HepG2 (cell line): ENCODE data around the gene SNAI3. TPM values are rescaled to one million over a fixed set of nuclear protein-coding genes. Genes with fewer than 3 reads are reported as not detected.
A peak's percentile ranks its signal among the peaks of the same experiment; 100 is the strongest.

Experiments used
- ERF ChIP-seq: IDR thresholded peaks from 2 replicates; pipeline ENCODE4 v1.6.1; 2018; ENCODE audit warnings: missing biosample characterization, missing genetic modification reagents
- EZH2 ChIP-seq: conservative IDR thresholded peaks from 2 replicates; pipeline ENCODE4 v1.6.1; 2012; ENCODE audit warnings: mild to moderate bottlenecking, low read depth, low read length, moderate library complexity
- GZF1 ChIP-seq: sonication (generic); formaldehyde crosslinking; IDR thresholded peaks from 2 replicates; pipeline ENCODE4 v1.5.1; 2020; ENCODE audit warnings: mild to moderate bottlenecking, missing genetic modification reagents
- HDAC2 ChIP-seq: sonication (generic); formaldehyde crosslinking; IDR thresholded peaks from 2 replicates; pipeline ENCODE4 v1.4.0; 2020; ENCODE audit warnings: missing genetic modification reagents
- HNRNPLL ChIP-seq: fragments of 200-400 bp; formaldehyde crosslinking; IDR thresholded peaks from 2 replicates; pipeline ENCODE4 v1.6.1; 2017; ENCODE audit warnings: mild to moderate bottlenecking, low read depth, low read length; ENCODE audit not compliant: poor library complexity, severe bottlenecking
- TSC22D2 ChIP-seq: sonication (generic); formaldehyde crosslinking; IDR thresholded peaks from 2 replicates; pipeline ENCODE4 v1.5.1; 2020; ENCODE audit warnings: missing genetic modification reagents, mild to moderate bottlenecking, borderline replicate concordance
- ZFP1 ChIP-seq: IDR thresholded peaks from 2 replicates; pipeline ENCODE4 v1.6.1; 2016
- ZFP36 ChIP-seq: fragments of 150-350 bp; IDR thresholded peaks from 2 replicates; pipeline ENCODE4 v1.6.1; 2018; ENCODE audit warnings: borderline replicate concordance, low read length, low read depth; ENCODE audit not compliant: partially characterized antibody
- ZNF747 ChIP-seq: sonication (generic); formaldehyde crosslinking; IDR thresholded peaks from 2 replicates; pipeline ENCODE4 v1.8.1; 2023; ENCODE audit warnings: missing genetic modification reagents, mild to moderate bottlenecking, borderline replicate concordance
- ZNF766 ChIP-seq: sonication (generic); formaldehyde crosslinking; IDR thresholded peaks from 2 replicates; pipeline ENCODE4 v1.5.0; 2020; ENCODE audit warnings: missing genetic modification reagents, borderline replicate concordance
- ZSCAN25 ChIP-seq: sonication (generic); formaldehyde crosslinking; IDR thresholded peaks from 2 replicates; pipeline ENCODE4 v1.8.0; 2022; ENCODE audit warnings: mild to moderate bottlenecking, missing genetic modification reagents
- polyA plus RNA-seq, 8 experiments: library from polyadenylated mRNA; depleted of rRNA in 3 of 8; stranded (reverse) in 7 of 8; unstranded in 1 of 8; fragments of >200 nt; fragmentation: Illumina TruSeq in 4 of 8; extraction: Trizol in 4 of 8; gene quantifications; 2 replicates each; pipeline versions ENCODE4 v1.2.1 to v1.2.3, GENCODE V29; 2011 to 2016; ENCODE audit warnings: low read depth in 4 of 8, missing spikeins in 1 of 8, mixed read lengths in 1 of 8; ENCODE audit not compliant: insufficient read depth in 1 of 8
- total RNA-seq, 5 experiments: library from RNA; depleted of rRNA; stranded (reverse); fragments of >200 nt; fragmentation: Illumina TruSeq; extraction: Trizol; gene quantifications; 2 replicates each; pipeline ENCODE4 v1.2.3, GENCODE V29; 2016; ENCODE audit warnings: low read depth in 1 of 5
- TF ChIP-seq, protein P1 (sequence below): sonication (generic); formaldehyde crosslinking; IDR thresholded peaks from 2 replicates; pipeline ENCODE4 v1.4.0; 2020; ENCODE audit warnings: missing genetic modification reagents
- TF ChIP-seq, protein P2 (sequence below): sonication (generic); formaldehyde crosslinking; IDR thresholded peaks from 2 replicates; pipeline ENCODE4 v1.4.0; 2020; ENCODE audit warnings: mild to moderate bottlenecking, missing genetic modification reagents
- TF ChIP-seq, protein P3 (sequence below): sonication (generic); formaldehyde crosslinking; IDR thresholded peaks from 2 replicates; pipeline ENCODE4 v1.4.0; 2020; ENCODE audit warnings: missing genetic modification reagents
- TF ChIP-seq, protein P4 (sequence below): sonication (generic); formaldehyde crosslinking; conservative IDR thresholded peaks from 2 replicates; pipeline ENCODE4 v1.8.0; 2022; ENCODE audit warnings: missing genetic modification reagents
- TF ChIP-seq, protein P5 (sequence below): sonication (generic); formaldehyde crosslinking; IDR thresholded peaks from 2 replicates; pipeline ENCODE4 v1.4.0; 2020; ENCODE audit warnings: missing genetic modification reagents
- TF ChIP-seq, protein P6 (sequence below): sonication (generic); formaldehyde crosslinking; IDR thresholded peaks from 2 replicates; pipeline ENCODE4 v1.4.0; 2020; ENCODE audit warnings: low read depth, mild to moderate bottlenecking, missing genetic modification reagents

The SNAI3 gene
- total and polyA plus RNA-seq, 2 of the 13 experiments (the other 11 are each of a cell fraction or from before 2014, with no cell fraction given), result 0.09 to 0.18 TPM

DNA sequence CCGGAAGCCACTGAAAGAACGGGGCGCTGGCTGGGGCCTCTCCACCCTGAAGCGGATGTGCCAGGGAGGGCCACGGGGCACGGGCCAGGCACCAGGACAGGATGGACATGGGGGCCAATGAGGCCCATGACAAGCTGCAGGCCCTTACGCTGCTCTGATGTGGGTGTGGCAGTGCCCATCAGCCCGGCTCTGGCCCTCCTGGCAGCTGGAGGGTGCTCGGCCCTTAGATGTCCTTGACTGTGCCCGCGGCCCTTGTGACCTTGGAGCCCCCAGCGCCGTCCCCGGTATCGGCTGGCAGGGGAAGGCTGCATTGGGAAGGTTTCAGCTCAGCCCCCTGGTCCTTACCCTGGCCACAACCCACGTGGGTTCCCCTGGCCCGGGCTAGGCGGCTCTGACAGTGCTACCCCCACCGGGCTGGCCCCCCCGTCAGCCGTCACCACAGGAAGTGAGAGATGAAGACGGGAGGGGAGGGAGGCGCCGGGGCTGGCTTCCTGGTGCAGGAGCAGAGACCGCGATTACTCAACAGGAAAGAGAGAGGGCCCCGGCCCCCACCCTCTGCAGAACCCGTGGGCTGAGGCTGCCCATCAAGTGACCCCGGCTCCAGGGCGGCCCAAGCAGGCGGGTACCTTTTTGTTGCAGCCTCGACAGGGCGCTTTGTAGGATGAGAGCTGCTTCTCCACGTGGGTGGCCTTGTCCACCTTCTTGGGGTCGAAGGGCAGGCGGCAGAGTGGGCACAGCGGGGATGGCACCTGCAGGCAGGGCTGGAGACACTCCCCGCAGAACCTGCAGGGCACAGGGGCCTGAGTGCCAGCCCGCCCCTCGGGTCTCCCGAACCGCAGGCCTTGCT is 14.6 kb upstream of the SNAI3 start (continued):
- TF ChIP-seq, protein P1, sequence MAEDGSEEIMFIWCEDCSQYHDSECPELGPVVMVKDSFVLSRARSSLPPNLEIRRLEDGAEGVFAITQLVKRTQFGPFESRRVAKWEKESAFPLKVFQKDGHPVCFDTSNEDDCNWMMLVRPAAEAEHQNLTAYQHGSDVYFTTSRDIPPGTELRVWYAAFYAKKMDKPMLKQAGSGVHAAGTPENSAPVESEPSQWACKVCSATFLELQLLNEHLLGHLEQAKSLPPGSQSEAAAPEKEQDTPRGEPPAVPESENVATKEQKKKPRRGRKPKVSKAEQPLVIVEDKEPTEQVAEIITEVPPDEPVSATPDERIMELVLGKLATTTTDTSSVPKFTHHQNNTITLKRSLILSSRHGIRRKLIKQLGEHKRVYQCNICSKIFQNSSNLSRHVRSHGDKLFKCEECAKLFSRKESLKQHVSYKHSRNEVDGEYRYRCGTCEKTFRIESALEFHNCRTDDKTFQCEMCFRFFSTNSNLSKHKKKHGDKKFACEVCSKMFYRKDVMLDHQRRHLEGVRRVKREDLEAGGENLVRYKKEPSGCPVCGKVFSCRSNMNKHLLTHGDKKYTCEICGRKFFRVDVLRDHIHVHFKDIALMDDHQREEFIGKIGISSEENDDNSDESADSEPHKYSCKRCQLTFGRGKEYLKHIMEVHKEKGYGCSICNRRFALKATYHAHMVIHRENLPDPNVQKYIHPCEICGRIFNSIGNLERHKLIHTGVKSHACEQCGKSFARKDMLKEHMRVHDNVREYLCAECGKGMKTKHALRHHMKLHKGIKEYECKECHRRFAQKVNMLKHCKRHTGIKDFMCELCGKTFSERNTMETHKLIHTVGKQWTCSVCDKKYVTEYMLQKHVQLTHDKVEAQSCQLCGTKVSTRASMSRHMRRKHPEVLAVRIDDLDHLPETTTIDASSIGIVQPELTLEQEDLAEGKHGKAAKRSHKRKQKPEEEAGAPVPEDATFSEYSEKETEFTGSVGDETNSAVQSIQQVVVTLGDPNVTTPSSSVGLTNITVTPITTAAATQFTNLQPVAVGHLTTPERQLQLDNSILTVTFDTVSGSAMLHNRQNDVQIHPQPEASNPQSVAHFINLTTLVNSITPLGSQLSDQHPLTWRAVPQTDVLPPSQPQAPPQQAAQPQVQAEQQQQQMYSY, result no peak
- TF ChIP-seq ZNF747 (CRISPR knock-in tag) (peak; percentile 70; the same call in 1 of the 2 replicates), GZF1 (CRISPR knock-in tag) (peak; percentile 70; the same call in 1 of the 2 replicates), ZNF766 (no peak; the same call in 1 of the 2 replicates), ZSCAN25 (CRISPR knock-in tag) (no peak), HDAC2 (peak; percentile 94), ZFP36 (no peak), TSC22D2 (CRISPR knock-in tag) (0 out of 2 replicates have a peak, but pooled peaks have one; percentile 38), EZH2 (no peak), ERF (CRISPR knock-in tag) (peak; percentile 95), HNRNPLL (peak; percentile 50), ZFP1 (CRISPR knock-in tag) (peak; percentile 82; the same call in 1 of the 2 replicates)
- TF ChIP-seq, protein P2, sequence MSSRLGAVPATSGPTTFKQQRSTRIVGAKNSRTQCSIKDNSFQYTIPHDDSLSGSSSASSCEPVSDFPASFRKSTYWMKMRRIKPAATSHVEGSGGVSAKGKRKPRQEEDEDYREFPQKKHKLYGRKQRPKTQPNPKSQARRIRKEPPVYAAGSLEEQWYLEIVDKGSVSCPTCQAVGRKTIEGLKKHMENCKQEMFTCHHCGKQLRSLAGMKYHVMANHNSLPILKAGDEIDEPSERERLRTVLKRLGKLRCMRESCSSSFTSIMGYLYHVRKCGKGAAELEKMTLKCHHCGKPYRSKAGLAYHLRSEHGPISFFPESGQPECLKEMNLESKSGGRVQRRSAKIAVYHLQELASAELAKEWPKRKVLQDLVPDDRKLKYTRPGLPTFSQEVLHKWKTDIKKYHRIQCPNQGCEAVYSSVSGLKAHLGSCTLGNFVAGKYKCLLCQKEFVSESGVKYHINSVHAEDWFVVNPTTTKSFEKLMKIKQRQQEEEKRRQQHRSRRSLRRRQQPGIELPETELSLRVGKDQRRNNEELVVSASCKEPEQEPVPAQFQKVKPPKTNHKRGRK (CRISPR knock-in tag), result no peak
- TF ChIP-seq, protein P3, sequence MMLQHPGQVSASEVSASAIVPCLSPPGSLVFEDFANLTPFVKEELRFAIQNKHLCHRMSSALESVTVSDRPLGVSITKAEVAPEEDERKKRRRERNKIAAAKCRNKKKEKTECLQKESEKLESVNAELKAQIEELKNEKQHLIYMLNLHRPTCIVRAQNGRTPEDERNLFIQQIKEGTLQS (CRISPR knock-in tag), result no peak; the same call in 1 of the 2 replicates
- TF ChIP-seq, protein P4, sequence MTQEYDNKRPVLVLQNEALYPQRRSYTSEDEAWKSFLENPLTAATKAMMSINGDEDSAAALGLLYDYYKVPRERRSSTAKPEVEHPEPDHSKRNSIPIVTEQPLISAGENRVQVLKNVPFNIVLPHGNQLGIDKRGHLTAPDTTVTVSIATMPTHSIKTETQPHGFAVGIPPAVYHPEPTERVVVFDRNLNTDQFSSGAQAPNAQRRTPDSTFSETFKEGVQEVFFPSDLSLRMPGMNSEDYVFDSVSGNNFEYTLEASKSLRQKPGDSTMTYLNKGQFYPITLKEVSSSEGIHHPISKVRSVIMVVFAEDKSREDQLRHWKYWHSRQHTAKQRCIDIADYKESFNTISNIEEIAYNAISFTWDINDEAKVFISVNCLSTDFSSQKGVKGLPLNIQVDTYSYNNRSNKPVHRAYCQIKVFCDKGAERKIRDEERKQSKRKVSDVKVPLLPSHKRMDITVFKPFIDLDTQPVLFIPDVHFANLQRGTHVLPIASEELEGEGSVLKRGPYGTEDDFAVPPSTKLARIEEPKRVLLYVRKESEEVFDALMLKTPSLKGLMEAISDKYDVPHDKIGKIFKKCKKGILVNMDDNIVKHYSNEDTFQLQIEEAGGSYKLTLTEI (CRISPR knock-in tag), result no peak
- TF ChIP-seq, protein P5, sequence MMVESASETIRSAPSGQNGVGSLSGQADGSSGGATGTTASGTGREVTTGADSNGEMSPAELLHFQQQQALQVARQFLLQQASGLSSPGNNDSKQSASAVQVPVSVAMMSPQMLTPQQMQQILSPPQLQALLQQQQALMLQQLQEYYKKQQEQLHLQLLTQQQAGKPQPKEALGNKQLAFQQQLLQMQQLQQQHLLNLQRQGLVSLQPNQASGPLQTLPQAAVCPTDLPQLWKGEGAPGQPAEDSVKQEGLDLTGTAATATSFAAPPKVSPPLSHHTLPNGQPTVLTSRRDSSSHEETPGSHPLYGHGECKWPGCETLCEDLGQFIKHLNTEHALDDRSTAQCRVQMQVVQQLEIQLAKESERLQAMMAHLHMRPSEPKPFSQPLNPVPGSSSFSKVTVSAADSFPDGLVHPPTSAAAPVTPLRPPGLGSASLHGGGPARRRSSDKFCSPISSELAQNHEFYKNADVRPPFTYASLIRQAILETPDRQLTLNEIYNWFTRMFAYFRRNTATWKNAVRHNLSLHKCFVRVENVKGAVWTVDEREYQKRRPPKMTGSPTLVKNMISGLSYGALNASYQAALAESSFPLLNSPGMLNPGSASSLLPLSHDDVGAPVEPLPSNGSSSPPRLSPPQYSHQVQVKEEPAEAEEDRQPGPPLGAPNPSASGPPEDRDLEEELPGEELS, result no peak; the same call in 1 of the 2 replicates
- TF ChIP-seq, protein P6, sequence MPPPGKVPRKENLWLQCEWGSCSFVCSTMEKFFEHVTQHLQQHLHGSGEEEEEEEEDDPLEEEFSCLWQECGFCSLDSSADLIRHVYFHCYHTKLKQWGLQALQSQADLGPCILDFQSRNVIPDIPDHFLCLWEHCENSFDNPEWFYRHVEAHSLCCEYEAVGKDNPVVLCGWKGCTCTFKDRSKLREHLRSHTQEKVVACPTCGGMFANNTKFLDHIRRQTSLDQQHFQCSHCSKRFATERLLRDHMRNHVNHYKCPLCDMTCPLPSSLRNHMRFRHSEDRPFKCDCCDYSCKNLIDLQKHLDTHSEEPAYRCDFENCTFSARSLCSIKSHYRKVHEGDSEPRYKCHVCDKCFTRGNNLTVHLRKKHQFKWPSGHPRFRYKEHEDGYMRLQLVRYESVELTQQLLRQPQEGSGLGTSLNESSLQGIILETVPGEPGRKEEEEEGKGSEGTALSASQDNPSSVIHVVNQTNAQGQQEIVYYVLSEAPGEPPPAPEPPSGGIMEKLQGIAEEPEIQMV (CRISPR knock-in tag), result no peak
